Prostate gland (tissue), 2 donors: ENCODE results near the gene LRRC34.

ENCODE experiments used
- CTCF ChIP-seq, 4 experiments: fragments of 200-600 bp in 2 of 4; fragments of 450-650 bp in 2 of 4; sonication (generic) in 2 of 4; IDR thresholded peaks; 1 replicate in 3 of 4; 2 replicates in 1 of 4; pipeline ENCODE4 v1.5.1; 2016 to 2019; ENCODE audit warnings: antibody characterized with exemption in 4 of 4, mild to moderate bottlenecking in 2 of 4, moderate library complexity in 2 of 4
- POLR2AphosphoS5 ChIP-seq: sonication (generic); formaldehyde crosslinking; IDR thresholded peaks from one replicate; pipeline ENCODE4 v1.6.1; 2017; ENCODE audit warnings: antibody characterized with exemption

GRCh38 chr3:169850618-169851017 lies 37.9 kb upstream of the LRRC34 start:
- TF ChIP-seq CTCF (IDR thresholded peaks at IDR 0.05) (no peak), POLR2AphosphoS5 (no peak)
